HepG2 (cell line): Measurements from ENCODE around the gene TRIM2. TPM values are rescaled to one million over a fixed set of nuclear protein-coding genes. Genes with fewer than 3 reads are reported as not detected.

Experiments used
- AGO1 ChIP-seq: fragments of 200-400 bp; formaldehyde crosslinking; IDR thresholded peaks from 2 replicates; pipeline ENCODE4 v1.6.1; 2017; ENCODE audit warnings: mild to moderate bottlenecking, low read depth, low read length, moderate library complexity; ENCODE audit not compliant: poor library complexity, severe bottlenecking
- DMAP1 ChIP-seq: IDR thresholded peaks from 2 replicates; pipeline ENCODE4 v1.6.1; 2016
- FOXM1 ChIP-seq: sonication (generic); formaldehyde crosslinking; IDR thresholded peaks from 2 replicates; pipeline ENCODE4 v1.5.0; 2020; ENCODE audit warnings: missing genetic modification reagents
- HMG20A ChIP-seq: IDR thresholded peaks from 2 replicates; pipeline ENCODE4 v1.6.1; 2016; ENCODE audit warnings: borderline replicate concordance
- NCOA2 ChIP-seq: sonication (generic); formaldehyde crosslinking; IDR thresholded peaks from 2 replicates; pipeline ENCODE4 v1.8.0; 2022; ENCODE audit warnings: inconsistent platforms
- SCMH1 ChIP-seq: sonication (generic); formaldehyde crosslinking; IDR thresholded peaks from 2 replicates; pipeline ENCODE4 v1.9.0; 2021; ENCODE audit warnings: missing genetic modification reagents, mild to moderate bottlenecking, borderline replicate concordance
- TCF12 ChIP-seq, 2 experiments: fragments of 450-650 bp in 1 of 2; sonication (generic) in 1 of 2; formaldehyde crosslinking in 1 of 2; IDR thresholded peaks; 2 replicates each; pipeline versions ENCODE4 v1.6.1 to v1.8.0; 2017 to 2022; ENCODE audit warnings: antibody characterized with exemption in 1 of 2, mild to moderate bottlenecking in 1 of 2, missing genetic modification reagents in 1 of 2, moderate library complexity in 1 of 2
- ZMAT3 ChIP-seq: sonication (generic); formaldehyde crosslinking; conservative IDR thresholded peaks from 2 replicates; pipeline ENCODE4 v1.7.0; 2021; ENCODE audit warnings: missing genetic modification reagents
- ZNF124 ChIP-seq: sonication (generic); formaldehyde crosslinking; IDR thresholded peaks from 2 replicates; pipeline ENCODE4 v1.4.0; 2020; ENCODE audit warnings: missing genetic modification reagents
- ZNF138 ChIP-seq: sonication (generic); formaldehyde crosslinking; IDR thresholded peaks from 2 replicates; pipeline ENCODE4 v1.5.0; 2020; ENCODE audit warnings: mild to moderate bottlenecking, low read depth, missing genetic modification reagents
- ZNF709 ChIP-seq: sonication (generic); formaldehyde crosslinking; IDR thresholded peaks from 2 replicates; pipeline ENCODE4 v1.5.0; 2020; ENCODE audit warnings: mild to moderate bottlenecking, missing genetic modification reagents
- ZNF780A ChIP-seq: sonication (generic); formaldehyde crosslinking; IDR thresholded peaks from 2 replicates; pipeline ENCODE4 v1.8.0; 2022; ENCODE audit warnings: mild to moderate bottlenecking, missing genetic modification reagents, moderate library complexity
- polyA plus RNA-seq, 8 experiments: library from polyadenylated mRNA; depleted of rRNA in 3 of 8; stranded (reverse) in 7 of 8; unstranded in 1 of 8; fragments of >200 nt; fragmentation: Illumina TruSeq in 4 of 8; extraction: Trizol in 4 of 8; gene quantifications; 2 replicates each; pipeline versions ENCODE4 v1.2.1 to v1.2.3, GENCODE V29; 2011 to 2016; ENCODE audit warnings: low read depth in 4 of 8, missing spikeins in 1 of 8, mixed read lengths in 1 of 8; ENCODE audit not compliant: insufficient read depth in 1 of 8
- total RNA-seq, 5 experiments: library from RNA; depleted of rRNA; stranded (reverse); fragments of >200 nt; fragmentation: Illumina TruSeq; extraction: Trizol; gene quantifications; 2 replicates each; pipeline ENCODE4 v1.2.3, GENCODE V29; 2016; ENCODE audit warnings: low read depth in 1 of 5
- TF ChIP-seq, protein P1 (sequence below), 2 experiments: fragments of 450-650 bp in 1 of 2; sonication (generic) in 1 of 2; formaldehyde crosslinking in 1 of 2; IDR thresholded peaks; 2 replicates each; pipeline versions ENCODE4 v1.6.1 to v1.8.0; 2016 to 2022; ENCODE audit warnings: antibody characterized with exemption in 1 of 2, mild to moderate bottlenecking in 1 of 2, missing genetic modification reagents in 1 of 2
- TF ChIP-seq, protein P2 (sequence below): sonication (generic); formaldehyde crosslinking; IDR thresholded peaks from 2 replicates; pipeline ENCODE4 v1.4.0; 2020; ENCODE audit warnings: missing genetic modification reagents

Gene TRIM2
- total and polyA plus RNA-seq, 2 of the 13 experiments (the other 11 are each of a cell fraction or from before 2014, with no cell fraction given): 2.1 to 4.2 TPM

DNA sequence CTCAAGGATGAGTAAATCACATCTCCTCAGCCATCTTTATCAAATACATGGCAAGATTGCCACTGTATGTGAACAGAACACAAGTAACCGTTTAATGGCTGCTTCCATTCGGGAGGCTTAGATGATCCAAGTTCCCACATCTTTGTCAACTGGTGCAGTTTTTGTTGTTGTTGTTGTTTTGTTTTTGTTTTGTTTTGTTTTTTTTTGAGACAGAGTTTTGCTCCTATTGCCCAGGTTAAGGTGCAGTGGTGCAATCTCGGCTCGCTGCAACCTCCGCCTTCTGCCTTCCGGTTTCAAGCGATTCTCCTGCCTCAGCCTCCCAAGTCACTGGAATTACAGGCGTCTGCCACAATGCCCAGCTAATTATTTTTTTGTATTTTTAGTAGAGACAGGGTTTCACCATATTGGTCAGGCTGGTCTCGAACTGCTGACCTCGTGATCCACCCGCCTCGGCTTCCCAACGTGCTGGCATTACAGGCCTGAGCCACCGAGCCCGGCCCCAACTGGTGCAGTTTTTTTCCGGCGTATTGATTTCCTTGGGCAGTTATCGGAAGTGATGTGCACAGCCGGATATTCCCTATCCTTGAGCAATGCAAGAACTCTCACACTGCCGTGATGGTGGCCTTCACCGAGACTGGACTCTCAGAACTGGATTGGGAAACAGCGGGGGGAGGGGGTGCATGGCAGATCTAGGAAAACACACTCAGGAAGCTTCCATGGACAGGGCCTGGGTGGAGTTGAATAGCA lies 29.2 kb upstream of the TRIM2 start (continued):
- TF ChIP-seq, protein P1, sequence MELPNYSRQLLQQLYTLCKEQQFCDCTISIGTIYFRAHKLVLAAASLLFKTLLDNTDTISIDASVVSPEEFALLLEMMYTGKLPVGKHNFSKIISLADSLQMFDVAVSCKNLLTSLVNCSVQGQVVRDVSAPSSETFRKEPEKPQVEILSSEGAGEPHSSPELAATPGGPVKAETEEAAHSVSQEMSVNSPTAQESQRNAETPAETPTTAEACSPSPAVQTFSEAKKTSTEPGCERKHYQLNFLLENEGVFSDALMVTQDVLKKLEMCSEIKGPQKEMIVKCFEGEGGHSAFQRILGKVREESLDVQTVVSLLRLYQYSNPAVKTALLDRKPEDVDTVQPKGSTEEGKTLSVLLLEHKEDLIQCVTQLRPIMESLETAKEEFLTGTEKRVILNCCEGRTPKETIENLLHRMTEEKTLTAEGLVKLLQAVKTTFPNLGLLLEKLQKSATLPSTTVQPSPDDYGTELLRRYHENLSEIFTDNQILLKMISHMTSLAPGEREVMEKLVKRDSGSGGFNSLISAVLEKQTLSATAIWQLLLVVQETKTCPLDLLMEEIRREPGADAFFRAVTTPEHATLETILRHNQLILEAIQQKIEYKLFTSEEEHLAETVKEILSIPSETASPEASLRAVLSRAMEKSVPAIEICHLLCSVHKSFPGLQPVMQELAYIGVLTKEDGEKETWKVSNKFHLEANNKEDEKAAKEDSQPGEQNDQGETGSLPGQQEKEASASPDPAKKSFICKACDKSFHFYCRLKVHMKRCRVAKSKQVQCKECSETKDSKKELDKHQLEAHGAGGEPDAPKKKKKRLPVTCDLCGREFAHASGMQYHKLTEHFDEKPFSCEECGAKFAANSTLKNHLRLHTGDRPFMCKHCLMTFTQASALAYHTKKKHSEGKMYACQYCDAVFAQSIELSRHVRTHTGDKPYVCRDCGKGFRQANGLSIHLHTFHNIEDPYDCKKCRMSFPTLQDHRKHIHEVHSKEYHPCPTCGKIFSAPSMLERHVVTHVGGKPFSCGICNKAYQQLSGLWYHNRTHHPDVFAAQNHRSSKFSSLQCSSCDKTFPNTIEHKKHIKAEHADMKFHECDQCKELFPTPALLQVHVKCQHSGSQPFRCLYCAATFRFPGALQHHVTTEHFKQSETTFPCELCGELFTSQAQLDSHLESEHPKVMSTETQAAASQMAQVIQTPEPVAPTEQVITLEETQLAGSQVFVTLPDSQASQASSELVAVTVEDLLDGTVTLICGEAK (IDR thresholded peaks at IDR 0.05): peak; percentile 20; the same call in 1 of the 2 replicates
- TF ChIP-seq, protein P1 (CRISPR knock-in tag; IDR thresholded peaks at IDR 0.05): peak; percentile 79; the same call in 1 of the 2 replicates
- TF ChIP-seq ZNF709 (CRISPR knock-in tag): no peak
- no peak for TF ChIP-seq FOXM1 (CRISPR knock-in tag)
- no peak for TF ChIP-seq TCF12 (IDR thresholded peaks at IDR 0.05)
- peak; percentile 77; the same call in 1 of the 2 replicates for TF ChIP-seq TCF12 (CRISPR knock-in tag; IDR thresholded peaks at IDR 0.05)
- TF ChIP-seq ZMAT3 (CRISPR knock-in tag): 0 out of 2 replicates have a peak, but pooled peaks have one; percentile 38
- TF ChIP-seq DMAP1 (CRISPR knock-in tag): 0 out of 2 replicates have a peak, but pooled peaks have one; percentile 45
- TF ChIP-seq ZNF780A (CRISPR knock-in tag): no peak
- TF ChIP-seq, protein P2, sequence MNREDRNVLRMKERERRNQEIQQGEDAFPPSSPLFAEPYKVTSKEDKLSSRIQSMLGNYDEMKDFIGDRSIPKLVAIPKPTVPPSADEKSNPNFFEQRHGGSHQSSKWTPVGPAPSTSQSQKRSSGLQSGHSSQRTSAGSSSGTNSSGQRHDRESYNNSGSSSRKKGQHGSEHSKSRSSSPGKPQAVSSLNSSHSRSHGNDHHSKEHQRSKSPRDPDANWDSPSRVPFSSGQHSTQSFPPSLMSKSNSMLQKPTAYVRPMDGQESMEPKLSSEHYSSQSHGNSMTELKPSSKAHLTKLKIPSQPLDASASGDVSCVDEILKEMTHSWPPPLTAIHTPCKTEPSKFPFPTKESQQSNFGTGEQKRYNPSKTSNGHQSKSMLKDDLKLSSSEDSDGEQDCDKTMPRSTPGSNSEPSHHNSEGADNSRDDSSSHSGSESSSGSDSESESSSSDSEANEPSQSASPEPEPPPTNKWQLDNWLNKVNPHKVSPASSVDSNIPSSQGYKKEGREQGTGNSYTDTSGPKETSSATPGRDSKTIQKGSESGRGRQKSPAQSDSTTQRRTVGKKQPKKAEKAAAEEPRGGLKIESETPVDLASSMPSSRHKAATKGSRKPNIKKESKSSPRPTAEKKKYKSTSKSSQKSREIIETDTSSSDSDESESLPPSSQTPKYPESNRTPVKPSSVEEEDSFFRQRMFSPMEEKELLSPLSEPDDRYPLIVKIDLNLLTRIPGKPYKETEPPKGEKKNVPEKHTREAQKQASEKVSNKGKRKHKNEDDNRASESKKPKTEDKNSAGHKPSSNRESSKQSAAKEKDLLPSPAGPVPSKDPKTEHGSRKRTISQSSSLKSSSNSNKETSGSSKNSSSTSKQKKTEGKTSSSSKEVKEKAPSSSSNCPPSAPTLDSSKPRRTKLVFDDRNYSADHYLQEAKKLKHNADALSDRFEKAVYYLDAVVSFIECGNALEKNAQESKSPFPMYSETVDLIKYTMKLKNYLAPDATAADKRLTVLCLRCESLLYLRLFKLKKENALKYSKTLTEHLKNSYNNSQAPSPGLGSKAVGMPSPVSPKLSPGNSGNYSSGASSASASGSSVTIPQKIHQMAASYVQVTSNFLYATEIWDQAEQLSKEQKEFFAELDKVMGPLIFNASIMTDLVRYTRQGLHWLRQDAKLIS (CRISPR knock-in tag): no peak
- peak; percentile 80 for TF ChIP-seq NCOA2 (CRISPR knock-in tag)
- no peak; the same call in 1 of the 2 replicates for TF ChIP-seq HMG20A
- TF ChIP-seq AGO1: no peak
- no peak for TF ChIP-seq ZNF138 (CRISPR knock-in tag)
- peak; percentile 75 for TF ChIP-seq ZNF124 (CRISPR knock-in tag)
- TF ChIP-seq SCMH1 (CRISPR knock-in tag): no peak
